GM08714 (cell line): Measurements from ENCODE around the gene TLX3.

Experiments
- H3K4me3 ChIP-seq: fragments of 200-500 bp; sonication (Bioruptor generic); 2 replicates; pipeline ENCODE4 v1.5.1; 2014; ENCODE audit warnings: mild to moderate bottlenecking, low read length, inconsistent platforms
- ZNF274 ChIP-seq: IDR thresholded peaks from 2 replicates; pipeline ENCODE4 v1.6.1; 2012; ENCODE audit warnings: mild to moderate bottlenecking, low read depth, low read length

Gene TLX3

GRCh38 chr5:171308453-171309275, at the start of gene TLX3:
TLX3 (plus strand) TSS chr5:171309248; CDS start chr5:171309366, 118 bp downstream.
- no peak within 1 kb of the TSS for H3K4me3 ChIP-seq
- TF ChIP-seq ZNF274: no peak

- H3K4me3 ChIP-seq: no peak overlapping the region
- no peak for TF ChIP-seq ZNF274
Measured at GRCh38 chr5:171261361-171261760, 47.7 kb upstream of the TLX3 start.

GRCh38 chr5:171261904-171262303, 47.1 kb upstream of the TLX3 start:
- no peak overlapping the region for H3K4me3 ChIP-seq
- no peak for TF ChIP-seq ZNF274

DNA sequence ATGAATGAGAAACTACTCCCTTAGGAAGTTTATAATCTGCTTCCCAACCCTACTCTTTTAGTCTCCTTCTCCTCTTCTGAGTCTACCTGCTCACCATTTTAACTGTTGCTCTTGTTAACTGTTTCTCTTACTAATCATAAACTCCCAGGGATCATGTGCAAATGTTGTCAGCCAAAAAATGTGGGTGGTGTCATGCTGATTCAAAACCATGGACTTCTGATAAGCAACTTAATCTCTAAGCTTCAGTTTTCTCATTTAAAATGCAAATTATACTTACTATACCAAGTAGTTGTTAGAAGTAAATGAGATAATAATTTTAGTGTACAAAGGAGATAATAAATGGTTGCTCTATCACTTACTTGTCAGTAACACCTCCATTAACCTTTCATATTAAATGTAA, 45.9 kb upstream of the TLX3 start:
- TF ChIP-seq ZNF274: no peak
- H3K4me3 ChIP-seq: no peak overlapping the region

- no peak for TF ChIP-seq ZNF274
- H3K4me3 ChIP-seq: no peak overlapping the region
Measured at GRCh38 chr5:171264843-171265242, 44.2 kb upstream of the TLX3 start.

DNA sequence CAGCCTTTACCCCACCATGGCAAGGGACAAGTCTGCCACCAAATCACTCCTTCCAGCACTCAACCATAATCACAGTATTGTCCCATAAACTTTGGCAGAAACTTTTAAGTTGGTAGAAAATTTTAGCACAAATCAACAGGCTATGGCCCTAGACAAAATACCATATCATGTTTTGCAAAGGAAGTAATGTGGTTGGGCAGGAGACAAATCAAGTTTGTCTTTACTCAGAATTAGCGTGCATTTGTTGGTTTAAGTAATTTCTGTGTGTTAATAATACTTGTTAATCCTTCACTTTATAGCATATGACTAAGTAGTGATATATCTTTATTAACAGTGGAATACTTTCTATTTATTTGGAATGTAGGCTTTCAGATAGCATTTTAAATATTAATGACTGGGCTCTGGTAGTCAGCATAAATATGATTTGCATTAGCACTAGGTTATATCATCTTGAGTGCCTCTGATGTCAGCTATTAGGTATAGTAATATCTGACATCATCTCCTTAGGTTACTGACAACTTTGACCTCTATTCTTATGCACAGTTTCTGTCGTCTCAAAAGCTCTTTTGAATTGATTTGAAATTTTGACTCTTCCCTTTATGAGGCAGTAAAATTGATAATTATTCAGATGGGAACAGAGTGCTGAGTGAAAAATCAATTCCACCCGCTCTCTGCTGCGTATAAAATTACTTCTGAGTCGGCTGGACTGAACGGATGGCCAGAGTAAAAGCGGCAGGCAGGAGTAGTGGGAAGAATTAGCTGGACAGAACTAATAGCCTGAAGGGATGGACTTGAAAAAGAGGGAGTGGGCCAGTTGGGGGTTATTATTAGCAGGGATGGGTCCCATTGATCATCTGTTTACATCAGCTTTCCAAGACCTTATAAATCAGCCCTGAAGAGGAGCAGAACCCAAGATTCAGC, 40.1 kb upstream of the TLX3 start:
- TF ChIP-seq ZNF274: no peak
- H3K4me3 ChIP-seq: no peak overlapping the region

DNA sequence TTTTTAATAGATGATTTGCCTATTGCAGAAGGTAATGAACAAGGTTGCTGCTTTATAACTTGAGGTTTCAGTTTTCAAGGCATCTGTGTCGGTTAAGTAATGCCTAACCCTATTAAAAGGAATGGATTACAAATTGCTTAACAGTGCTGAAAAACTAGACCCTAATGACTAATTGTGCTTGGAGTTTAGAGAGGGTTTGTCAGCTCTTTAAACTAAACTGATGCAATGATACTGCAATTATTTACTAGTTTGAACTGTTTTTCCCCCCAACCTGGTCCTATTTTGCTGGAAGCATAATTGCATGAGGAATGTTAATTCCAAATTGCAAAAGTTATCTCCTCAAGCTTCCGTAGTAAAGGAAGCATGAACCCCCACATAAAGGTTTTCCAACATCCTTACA, 39.3 kb upstream of the TLX3 start:
- H3K4me3 ChIP-seq: no peak overlapping the region
- TF ChIP-seq ZNF274: no peak

GRCh38 chr5:171270136-171270535, 38.9 kb upstream of the TLX3 start:
- no peak for TF ChIP-seq ZNF274
- H3K4me3 ChIP-seq: no peak overlapping the region

DNA sequence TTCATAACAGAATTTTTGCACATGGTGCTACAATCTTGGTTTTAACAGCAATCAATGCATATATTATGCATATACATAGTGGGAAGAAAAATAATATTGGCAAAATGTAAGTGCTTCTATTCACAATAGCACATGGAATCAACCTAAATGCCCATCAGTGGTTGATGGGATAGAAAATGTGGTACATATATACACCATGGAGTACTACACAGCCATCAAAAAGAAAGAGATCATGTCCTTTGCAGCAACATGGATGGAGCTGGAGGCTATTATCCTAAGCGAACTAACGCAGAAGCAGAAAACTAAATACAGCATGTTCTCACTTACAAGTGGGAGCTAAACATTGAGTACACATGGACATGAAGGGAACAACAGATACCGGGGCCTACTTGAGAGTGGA, 37.2 kb upstream of the TLX3 start:
- TF ChIP-seq ZNF274: no peak
- no peak overlapping the region for H3K4me3 ChIP-seq

GRCh38 chr5:171272996-171273970, 35.8 kb upstream of the TLX3 start:
- no peak overlapping the region for H3K4me3 ChIP-seq
- TF ChIP-seq ZNF274: no peak

- no peak overlapping the region for H3K4me3 ChIP-seq
- no peak for TF ChIP-seq ZNF274
Measured at GRCh38 chr5:171275841-171276544, 33.1 kb upstream of the TLX3 start.

DNA sequence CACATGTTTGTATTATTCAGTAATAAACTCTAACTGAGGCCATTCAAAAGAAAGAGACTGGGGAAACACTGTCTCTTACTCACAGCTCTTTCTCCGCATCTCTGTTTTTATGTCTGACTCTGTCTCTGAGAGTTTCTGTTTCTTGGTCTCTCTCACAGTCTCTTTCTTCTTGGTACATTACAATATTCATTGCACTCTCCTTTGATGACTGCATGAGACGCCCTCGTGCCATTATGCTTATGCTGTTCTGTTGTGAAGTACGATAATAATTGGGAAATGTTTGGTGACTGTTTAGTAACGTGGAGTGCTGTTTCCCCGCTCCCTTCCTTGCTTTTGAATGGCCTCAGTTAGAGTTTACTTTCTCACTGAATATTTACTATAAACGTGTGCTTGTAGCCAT, 25.3 kb upstream of the TLX3 start:
- TF ChIP-seq ZNF274: no peak
- H3K4me3 ChIP-seq: no peak overlapping the region

- no peak for TF ChIP-seq ZNF274
- no peak overlapping the region for H3K4me3 ChIP-seq
Measured at GRCh38 chr5:171285465-171285864, 23.6 kb upstream of the TLX3 start.
